Measurements from ENCODE around the gene PCP4. TPM values are rescaled to one million over a fixed set of nuclear protein-coding genes. Genes with fewer than 3 reads are reported as not detected.
"Not testable (repeated sequence)": the region's sequence is repeated elsewhere in the genome, so short reads cannot be mapped to it uniquely, and the experiment has no call there.

Gene PCP4
- total and polyA plus RNA-seq, 9 donors: 0.25 to 4.7 (median 3.2) TPM; not detected in 3

- no peak for DNase-seq
- H3K9me3 ChIP-seq: no peaks in the 10 kb centered on the region
- H3K4me3 ChIP-seq: no peak overlapping the region
- no peak overlapping the region for H3K27ac ChIP-seq
- intact Hi-C loops (cut with DNase I): no loop called here
- no peaks in the 10 kb centered on the region for H3K27me3 ChIP-seq
- no peaks in the 10 kb centered on the region for H3K36me3 ChIP-seq
- TF ChIP-seq CTCF (IDR thresholded peaks at IDR 0.05) (no peak), EP300 (IDR thresholded peaks at IDR 0.05) (no peak), POLR2A (IDR thresholded peaks at IDR 0.05) (no peak)
- 86 to 90% (median 86%) methylated on average over 9 of the region's 9 CpGs for WGBS, 3 donors
- no peaks in the 10 kb centered on the region for H3K4me1 ChIP-seq (ENCODE audit: insufficient read depth)
Observed at GRCh38 chr21:39888848-39889247, 21.6 kb downstream of the PCP4 start.

GRCh38 chr21:39891111-39891510 is 23.9 kb downstream of the PCP4 start:
- H3K4me3 ChIP-seq: no peak overlapping the region
- TF ChIP-seq CTCF (IDR thresholded peaks at IDR 0.05) (no peak), EP300 (IDR thresholded peaks at IDR 0.05) (no peak), POLR2A (IDR thresholded peaks at IDR 0.05) (no peak)
- no peak for DNase-seq
- H3K27me3 ChIP-seq: no peaks in the 10 kb centered on the region
- intact Hi-C loops (cut with DNase I): no loop called here
- no peaks in the 10 kb centered on the region for H3K9me3 ChIP-seq
- no peaks in the 10 kb centered on the region for H3K4me1 ChIP-seq (ENCODE audit: insufficient read depth)
- WGBS, 3 donors: 76 to 87% (median 82%) methylated on average over 5 of the region's 5 CpGs
- H3K36me3 ChIP-seq: no peaks in the 10 kb centered on the region
- H3K27ac ChIP-seq: no peak overlapping the region

- H3K27me3 ChIP-seq; DNase-seq; H3K4me3 ChIP-seq; H3K36me3 ChIP-seq; intact Hi-C loops (cut with DNase I); H3K4me1 ChIP-seq (ENCODE audit: insufficient read depth); H3K9me3 ChIP-seq; H3K27ac ChIP-seq: not testable (repeated sequence)
- 42 to 69% (median 48%) methylated on average over 12 of the region's 12 CpGs for WGBS, 3 donors
Observed at GRCh38 chr21:39891863-39892262, 24.6 kb downstream of the PCP4 start.

GRCh38 chr21:39900491-39900890 is 33.3 kb downstream of the PCP4 start:
- intact Hi-C loops (cut with DNase I): no loop called here
- H3K4me3 ChIP-seq: no peak overlapping the region
- H3K4me1 ChIP-seq (ENCODE audit: insufficient read depth): no peaks in the 10 kb centered on the region
- DNase-seq: no peak
- no peaks in the 10 kb centered on the region for H3K36me3 ChIP-seq
- H3K9me3 ChIP-seq: no peaks in the 10 kb centered on the region
- TF ChIP-seq EP300 (IDR thresholded peaks at IDR 0.05) (no peak), CTCF (IDR thresholded peaks at IDR 0.05) (no peak), POLR2A (IDR thresholded peaks at IDR 0.05) (no peak)
- H3K27ac ChIP-seq: no peak overlapping the region
- WGBS, 3 donors: 69 to 75% (median 72%) methylated on average over 5 of the region's 5 CpGs
- H3K27me3 ChIP-seq: no peaks in the 10 kb centered on the region

- Histone ChIP-seq H3K36me3 (no peaks in the 10 kb centered on the region), H3K4me1 (ENCODE audit: insufficient read depth) (no peaks in the 10 kb centered on the region), H3K4me3 (no peak overlapping the region), H3K9me3 (no peaks in the 10 kb centered on the region), H3K27me3 (no peaks in the 10 kb centered on the region), H3K27ac (no peak overlapping the region)
- TF ChIP-seq EP300 (IDR thresholded peaks at IDR 0.05): no peak
- TF ChIP-seq CTCF (IDR thresholded peaks at IDR 0.05): no peak
- no peak for TF ChIP-seq POLR2A (IDR thresholded peaks at IDR 0.05)
- DNase-seq: no peak
- intact Hi-C loops (cut with DNase I): no loop called here
Observed at GRCh38 chr21:39900911-39901310, 33.7 kb downstream of the PCP4 start.
